ENCODE data around the gene SEL1L2. TPM values are rescaled to one million over a fixed set of nuclear protein-coding genes. Genes with fewer than 3 reads are reported as not detected.

The SEL1L2 gene
- total RNA-seq, 6 experiments from 2014 or later: not detected

- Histone ChIP-seq H3K4me3 (no peak overlapping the region), H3K27ac (peak overlapping the region in 2 of 3 donors; percentile 9 to 35), H3K27me3 (no peaks in the 10 kb centered on the region), H3K4me1 (peaks cover 0 to 18% (median 4%) of the 10 kb centered on the region in 4 donors), H3K36me3 (peaks cover 0 to 67% (median 20%) of the 10 kb centered on the region in 4 donors), H3K9me3 (no peaks in the 10 kb centered on the region)
- ATAC-seq (peak in 3 of 4 donors; percentile 11 to 51 (median 36)), DNase-seq (no peak)
- WGBS (ENCODE audit: insufficient coverage, low coverage, low lambda C conversion rate, missing lambda C conversion rate): 51% methylated on average over 2 of the region's 2 CpGs
- no peak for TF ChIP-seq POLR2A (IDR thresholded peaks at IDR 0.05)
- no peak for TF ChIP-seq CTCF (IDR thresholded peaks at IDR 0.05)
- intact Hi-C loops (cut with DNase I): no loop called here
Measured at GRCh38 chr20:13799974-13800373, 190.4 kb downstream of the SEL1L2 start.

Small RNAs within 50 kb of the gene (small RNA-seq; reads per million reads assigned to genes)
- 0 reads per million in 2 experiments for gene RNU6-278P
- gene RPS3P1: 0 reads per million in 2 experiments

Other genes starting within 250 kb of the SEL1L2 start
- 1 to 10 TPM; 4.4 to 8.9 (median 6.9) TPM for gene ESF1, start 205.7 kb downstream of the SEL1L2 start, total RNA-seq
- 10 to 100 TPM in 5 of 6 experiments, 1 to 10 TPM in 1; 9.8 to 15.9 (median 11.7) TPM for gene NDUFAF5, start 205.6 kb downstream of the SEL1L2 start, total RNA-seq
- 1 to 10 TPM; 1.2 to 5.5 (median 3.3) TPM for gene MACROD2, start 4.9 kb upstream of the SEL1L2 start, total RNA-seq

All from right lobe of liver (tissue), 6 donors.